HepG2 (cell line): Measurements from ENCODE around the gene TNFSF9. TPM values are rescaled to one million over a fixed set of nuclear protein-coding genes. Genes with fewer than 3 reads are reported as not detected.

Experiments
- ATF1 ChIP-seq: IDR thresholded peaks from 2 replicates; pipeline ENCODE4 v1.6.1; 2016; ENCODE audit warnings: mild to moderate bottlenecking, control low read depth
- CCDC6 ChIP-seq: sonication (generic); formaldehyde crosslinking; IDR thresholded peaks from 2 replicates; pipeline ENCODE4 v1.8.1; 2022; ENCODE audit warnings: mild to moderate bottlenecking, missing genetic modification reagents, moderate library complexity
- CENPX ChIP-seq: sonication (generic); formaldehyde crosslinking; IDR thresholded peaks from 2 replicates; pipeline ENCODE4 v1.9.0; 2021; ENCODE audit warnings: mild to moderate bottlenecking, missing genetic modification reagents, moderate library complexity
- ERF ChIP-seq: IDR thresholded peaks from 2 replicates; pipeline ENCODE4 v1.6.1; 2018; ENCODE audit warnings: missing biosample characterization, missing genetic modification reagents
- KLF9 ChIP-seq: IDR thresholded peaks from 2 replicates; pipeline ENCODE4 v1.6.1; 2016; ENCODE audit warnings: low read depth
- MAFG ChIP-seq: sonication (generic); formaldehyde crosslinking; IDR thresholded peaks from 2 replicates; pipeline ENCODE4 v1.5.1; 2020; ENCODE audit warnings: mild to moderate bottlenecking, missing genetic modification reagents
- MTF2 ChIP-seq: sonication (generic); formaldehyde crosslinking; IDR thresholded peaks from 2 replicates; pipeline ENCODE4 v1.5.0; 2020; ENCODE audit warnings: missing genetic modification reagents, borderline replicate concordance
- SMAD1 ChIP-seq: sonication (generic); formaldehyde crosslinking; IDR thresholded peaks from 2 replicates; pipeline ENCODE4 v1.4.0; 2020; ENCODE audit warnings: missing genetic modification reagents, low read depth, mild to moderate bottlenecking, borderline replicate concordance
- SYNCRIP ChIP-seq: fragments of 200-400 bp; formaldehyde crosslinking; IDR thresholded peaks from 2 replicates; pipeline ENCODE4 v1.6.1; 2018; ENCODE audit warnings: mild to moderate bottlenecking, low read depth, low read length; ENCODE audit not compliant: insufficient read depth
- ZBTB38 ChIP-seq: sonication (generic); formaldehyde crosslinking; IDR thresholded peaks from 2 replicates; pipeline ENCODE4 v1.5.1; 2020; ENCODE audit warnings: mild to moderate bottlenecking, missing genetic modification reagents
- ZNF232 ChIP-seq: sonication (generic); formaldehyde crosslinking; IDR thresholded peaks from 2 replicates; pipeline ENCODE4 v1.4.0; 2020; ENCODE audit warnings: missing genetic modification reagents, borderline replicate concordance
- ZNF34 ChIP-seq: sonication (generic); formaldehyde crosslinking; IDR thresholded peaks from 2 replicates; pipeline ENCODE4 v1.4.0; 2020; ENCODE audit warnings: mild to moderate bottlenecking, missing genetic modification reagents, borderline replicate concordance
- ZNF788 ChIP-seq: sonication (generic); formaldehyde crosslinking; IDR thresholded peaks from 2 replicates; pipeline ENCODE4 v1.5.0; 2020; ENCODE audit warnings: mild to moderate bottlenecking, missing genetic modification reagents, borderline replicate concordance
- polyA plus RNA-seq, 8 experiments: library from polyadenylated mRNA; depleted of rRNA in 3 of 8; stranded (reverse) in 7 of 8; unstranded in 1 of 8; fragments of >200 nt; fragmentation: Illumina TruSeq in 4 of 8; extraction: Trizol in 4 of 8; gene quantifications; 2 replicates each; pipeline versions ENCODE4 v1.2.1 to v1.2.3, GENCODE V29; 2011 to 2016; ENCODE audit warnings: low read depth in 4 of 8, missing spikeins in 1 of 8, mixed read lengths in 1 of 8; ENCODE audit not compliant: insufficient read depth in 1 of 8
- total RNA-seq, 5 experiments: library from RNA; depleted of rRNA; stranded (reverse); fragments of >200 nt; fragmentation: Illumina TruSeq; extraction: Trizol; gene quantifications; 2 replicates each; pipeline ENCODE4 v1.2.3, GENCODE V29; 2016; ENCODE audit warnings: low read depth in 1 of 5
- TF ChIP-seq, protein P1 (sequence below): sonication (generic); formaldehyde crosslinking; IDR thresholded peaks from 2 replicates; pipeline ENCODE4 v1.4.0; 2020; ENCODE audit warnings: mild to moderate bottlenecking, missing genetic modification reagents
- TF ChIP-seq, protein P2 (sequence below): IDR thresholded peaks from 2 replicates; pipeline ENCODE4 v1.6.1; 2016; ENCODE audit warnings: mild to moderate bottlenecking, missing biosample characterization, missing genetic modification reagents
- TF ChIP-seq, protein P3 (sequence below): sonication (generic); formaldehyde crosslinking; IDR thresholded peaks from 2 replicates; pipeline ENCODE4 v1.4.0; 2020; ENCODE audit warnings: missing genetic modification reagents
- TF ChIP-seq, protein P4 (sequence below): sonication (generic); formaldehyde crosslinking; IDR thresholded peaks from 2 replicates; pipeline ENCODE4 v1.4.0; 2020; ENCODE audit warnings: missing genetic modification reagents, borderline replicate concordance

The TNFSF9 gene
- total and polyA plus RNA-seq, 2 of the 13 experiments (the other 11 are each of a cell fraction or from before 2014, with no cell fraction given): 1.0 to 1.8 TPM

DNA sequence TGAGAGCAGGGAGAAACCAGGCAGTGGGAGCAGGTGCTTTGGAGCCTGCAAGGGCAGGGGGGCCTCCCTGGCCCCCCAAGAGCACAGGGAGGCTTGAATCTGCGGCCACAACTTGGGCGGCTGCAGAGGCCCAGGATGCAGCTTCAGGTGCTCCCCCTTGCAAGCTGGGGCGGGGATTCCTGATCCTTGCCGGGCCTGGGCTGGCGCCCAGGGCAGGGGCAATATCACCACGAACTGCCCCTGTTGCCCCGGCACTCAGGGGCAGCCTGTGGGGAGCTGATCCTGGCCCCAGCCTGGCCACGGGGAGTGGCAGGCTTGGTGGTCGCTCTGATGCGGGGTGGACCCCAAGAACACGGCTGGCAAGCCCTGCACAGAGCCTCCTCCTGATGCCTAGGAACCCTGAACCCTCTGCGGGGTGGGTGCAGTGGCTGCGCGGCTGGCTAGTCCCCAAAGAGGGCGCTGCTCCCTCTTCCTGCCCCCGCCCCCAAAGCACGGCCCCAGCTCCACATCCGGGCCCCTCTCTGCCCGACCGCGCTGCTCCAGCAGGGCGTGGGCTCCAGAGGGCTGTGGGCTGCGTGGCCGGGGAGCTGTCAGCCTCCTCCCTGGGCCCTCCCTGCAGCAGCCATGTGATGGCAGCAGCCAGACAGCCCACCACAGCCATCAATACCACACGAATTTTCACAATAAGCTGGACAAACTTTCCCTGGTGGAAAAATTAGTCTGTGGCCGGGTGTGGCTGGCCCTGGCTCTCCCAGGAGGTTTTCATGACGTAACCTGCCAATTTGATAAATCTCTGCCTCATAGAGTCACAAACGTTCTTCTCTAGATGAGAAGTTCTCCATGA is 21.0 kb downstream of the TNFSF9 start (continued):
- TF ChIP-seq MTF2 (no peak), CCDC6 (CRISPR knock-in tag) (no peak), KLF9 (CRISPR knock-in tag) (no peak), ZNF34 (CRISPR knock-in tag) (no peak), ZBTB38 (peak; percentile 43; the same call in 1 of the 2 replicates), ZNF232 (CRISPR knock-in tag) (no peak), ATF1 (CRISPR knock-in tag) (no peak), MAFG (CRISPR knock-in tag) (no peak), ERF (CRISPR knock-in tag) (0 out of 2 replicates have a peak, but pooled peaks have one; percentile 51), SYNCRIP (no peak), SMAD1 (CRISPR knock-in tag) (0 out of 2 replicates have a peak, but pooled peaks have one; percentile 23), CENPX (no peak), ZNF788 (CRISPR knock-in tag) (0 out of 2 replicates have a peak, but pooled peaks have one; percentile 19)
- TF ChIP-seq, protein P1, sequence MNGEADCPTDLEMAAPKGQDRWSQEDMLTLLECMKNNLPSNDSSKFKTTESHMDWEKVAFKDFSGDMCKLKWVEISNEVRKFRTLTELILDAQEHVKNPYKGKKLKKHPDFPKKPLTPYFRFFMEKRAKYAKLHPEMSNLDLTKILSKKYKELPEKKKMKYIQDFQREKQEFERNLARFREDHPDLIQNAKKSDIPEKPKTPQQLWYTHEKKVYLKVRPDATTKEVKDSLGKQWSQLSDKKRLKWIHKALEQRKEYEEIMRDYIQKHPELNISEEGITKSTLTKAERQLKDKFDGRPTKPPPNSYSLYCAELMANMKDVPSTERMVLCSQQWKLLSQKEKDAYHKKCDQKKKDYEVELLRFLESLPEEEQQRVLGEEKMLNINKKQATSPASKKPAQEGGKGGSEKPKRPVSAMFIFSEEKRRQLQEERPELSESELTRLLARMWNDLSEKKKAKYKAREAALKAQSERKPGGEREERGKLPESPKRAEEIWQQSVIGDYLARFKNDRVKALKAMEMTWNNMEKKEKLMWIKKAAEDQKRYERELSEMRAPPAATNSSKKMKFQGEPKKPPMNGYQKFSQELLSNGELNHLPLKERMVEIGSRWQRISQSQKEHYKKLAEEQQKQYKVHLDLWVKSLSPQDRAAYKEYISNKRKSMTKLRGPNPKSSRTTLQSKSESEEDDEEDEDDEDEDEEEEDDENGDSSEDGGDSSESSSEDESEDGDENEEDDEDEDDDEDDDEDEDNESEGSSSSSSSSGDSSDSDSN (CRISPR knock-in tag): peak; percentile 52; the same call in 1 of the 2 replicates
- TF ChIP-seq, protein P2, sequence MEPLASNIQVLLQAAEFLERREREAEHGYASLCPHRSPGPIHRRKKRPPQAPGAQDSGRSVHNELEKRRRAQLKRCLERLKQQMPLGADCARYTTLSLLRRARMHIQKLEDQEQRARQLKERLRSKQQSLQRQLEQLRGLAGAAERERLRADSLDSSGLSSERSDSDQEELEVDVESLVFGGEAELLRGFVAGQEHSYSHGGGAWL (CRISPR knock-in tag): 0 out of 2 replicates have a peak, but pooled peaks have one; percentile 47
- TF ChIP-seq, protein P3, sequence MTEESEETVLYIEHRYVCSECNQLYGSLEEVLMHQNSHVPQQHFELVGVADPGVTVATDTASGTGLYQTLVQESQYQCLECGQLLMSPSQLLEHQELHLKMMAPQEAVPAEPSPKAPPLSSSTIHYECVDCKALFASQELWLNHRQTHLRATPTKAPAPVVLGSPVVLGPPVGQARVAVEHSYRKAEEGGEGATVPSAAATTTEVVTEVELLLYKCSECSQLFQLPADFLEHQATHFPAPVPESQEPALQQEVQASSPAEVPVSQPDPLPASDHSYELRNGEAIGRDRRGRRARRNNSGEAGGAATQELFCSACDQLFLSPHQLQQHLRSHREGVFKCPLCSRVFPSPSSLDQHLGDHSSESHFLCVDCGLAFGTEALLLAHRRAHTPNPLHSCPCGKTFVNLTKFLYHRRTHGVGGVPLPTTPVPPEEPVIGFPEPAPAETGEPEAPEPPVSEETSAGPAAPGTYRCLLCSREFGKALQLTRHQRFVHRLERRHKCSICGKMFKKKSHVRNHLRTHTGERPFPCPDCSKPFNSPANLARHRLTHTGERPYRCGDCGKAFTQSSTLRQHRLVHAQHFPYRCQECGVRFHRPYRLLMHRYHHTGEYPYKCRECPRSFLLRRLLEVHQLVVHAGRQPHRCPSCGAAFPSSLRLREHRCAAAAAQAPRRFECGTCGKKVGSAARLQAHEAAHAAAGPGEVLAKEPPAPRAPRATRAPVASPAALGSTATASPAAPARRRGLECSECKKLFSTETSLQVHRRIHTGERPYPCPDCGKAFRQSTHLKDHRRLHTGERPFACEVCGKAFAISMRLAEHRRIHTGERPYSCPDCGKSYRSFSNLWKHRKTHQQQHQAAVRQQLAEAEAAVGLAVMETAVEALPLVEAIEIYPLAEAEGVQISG: peak; percentile 57
- TF ChIP-seq, protein P4, sequence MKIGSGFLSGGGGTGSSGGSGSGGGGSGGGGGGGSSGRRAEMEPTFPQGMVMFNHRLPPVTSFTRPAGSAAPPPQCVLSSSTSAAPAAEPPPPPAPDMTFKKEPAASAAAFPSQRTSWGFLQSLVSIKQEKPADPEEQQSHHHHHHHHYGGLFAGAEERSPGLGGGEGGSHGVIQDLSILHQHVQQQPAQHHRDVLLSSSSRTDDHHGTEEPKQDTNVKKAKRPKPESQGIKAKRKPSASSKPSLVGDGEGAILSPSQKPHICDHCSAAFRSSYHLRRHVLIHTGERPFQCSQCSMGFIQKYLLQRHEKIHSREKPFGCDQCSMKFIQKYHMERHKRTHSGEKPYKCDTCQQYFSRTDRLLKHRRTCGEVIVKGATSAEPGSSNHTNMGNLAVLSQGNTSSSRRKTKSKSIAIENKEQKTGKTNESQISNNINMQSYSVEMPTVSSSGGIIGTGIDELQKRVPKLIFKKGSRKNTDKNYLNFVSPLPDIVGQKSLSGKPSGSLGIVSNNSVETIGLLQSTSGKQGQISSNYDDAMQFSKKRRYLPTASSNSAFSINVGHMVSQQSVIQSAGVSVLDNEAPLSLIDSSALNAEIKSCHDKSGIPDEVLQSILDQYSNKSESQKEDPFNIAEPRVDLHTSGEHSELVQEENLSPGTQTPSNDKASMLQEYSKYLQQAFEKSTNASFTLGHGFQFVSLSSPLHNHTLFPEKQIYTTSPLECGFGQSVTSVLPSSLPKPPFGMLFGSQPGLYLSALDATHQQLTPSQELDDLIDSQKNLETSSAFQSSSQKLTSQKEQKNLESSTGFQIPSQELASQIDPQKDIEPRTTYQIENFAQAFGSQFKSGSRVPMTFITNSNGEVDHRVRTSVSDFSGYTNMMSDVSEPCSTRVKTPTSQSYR (CRISPR knock-in tag): peak; percentile 36; the same call in 1 of the 2 replicates
